H1 (cell line): ENCODE measurements around the gene GABRA1. TPM values are rescaled to one million over a fixed set of nuclear protein-coding genes. Genes with fewer than 3 reads are reported as not detected.

Experiments
- RAD21 ChIP-seq, 2 experiments: IDR thresholded peaks in 1 of 2; conservative IDR thresholded peaks in 1 of 2; 2 replicates each; pipeline ENCODE4 v1.6.1; 2011; ENCODE audit warnings: low read depth in 2 of 2, low read length in 2 of 2, improper control_type of control experiment in 1 of 2, inconsistent platforms in 1 of 2, mild to moderate bottlenecking in 1 of 2, moderate library complexity in 1 of 2
- RBBP5 ChIP-seq: IDR thresholded peaks from 2 replicates; pipeline ENCODE4 v1.7.1; 2012; ENCODE audit warnings: low read depth, mild to moderate bottlenecking, inconsistent platforms, low read length, moderate library complexity, borderline replicate concordance
- RXRA ChIP-seq: IDR thresholded peaks from 2 replicates; pipeline ENCODE4 v1.6.1; 2011; ENCODE audit warnings: low read depth, mild to moderate bottlenecking, low read length, moderate library complexity; ENCODE audit not compliant: insufficient read depth
- TBP ChIP-seq: IDR thresholded peaks from 2 replicates; pipeline ENCODE4 v1.6.1; 2011; ENCODE audit warnings: low read depth, low read length, improper control_type of control experiment
- polyA plus RNA-seq, 7 experiments: library from polyadenylated mRNA; depleted of rRNA in 3 of 7; stranded (reverse) in 5 of 7; unstranded in 2 of 7; fragments of >200 nt in 5 of 7; fragments of 200-250 nt in 2 of 7; gene quantifications; 1 replicate in 5 of 7; 2 replicates in 1 of 7; 4 replicates in 1 of 7; pipeline versions ENCODE4 v1.2.1 to v1.2.3, GENCODE V29; 2011 to 2013; ENCODE audit warnings: missing spikeins in 2 of 7, mixed read lengths in 2 of 7
- total RNA-seq: library from RNA; stranded (reverse); fragmentation: NEBNext Ultra II Directional; extraction: Animal tissue kit (Norgen Biotek cat#: 25700); gene quantifications from 2 replicates; pipeline ENCODE4 v1.2.1, GENCODE V29; 2021

Gene GABRA1
- total and polyA plus RNA-seq, 2 of the 8 experiments (the other 6 are each of a cell fraction or from before 2014, with no cell fraction given): 4.7 to 16.2 TPM

GRCh38 chr5:161925960-161926359, 78.0 kb downstream of the GABRA1 start (continued):
- TF ChIP-seq RBBP5 (no peak), RXRA (no peak), RAD21 (IDR thresholded peaks at IDR 0.05 in 1 of 2, conservative IDR thresholded peaks at IDR 0.05 in 1 of 2; ENCODE audit: low read depth in 2 of 2, low read length in 2 of 2) (peak; percentile 25 to 41; a peak in 2 of 4 replicates), TBP (no peak)
- TF ChIP-seq, all 59 proteins: peak for 2
